HFFc6 (cell line): ENCODE results near the gene KATNIP. TPM values are rescaled to one million over a fixed set of nuclear protein-coding genes. Genes with fewer than 3 reads are reported as not detected.

ENCODE experiments used
- DNase-seq: peaks from one replicate; pipeline ENCODE4 v3.0.0-alpha.2; 2018
- H3K27ac Mint-ChIP-seq: 2 replicates; pipeline ENCODE4 v1.8.0; 2020; ENCODE audit warnings: mild to moderate bottlenecking, mixed read lengths
- H3K27me3 Mint-ChIP-seq: 2 replicates; pipeline ENCODE4 v1.8.0; 2021; ENCODE audit warnings: mild to moderate bottlenecking, moderate library complexity, mixed read lengths; ENCODE audit not compliant: insufficient read depth
- H3K36me3 Mint-ChIP-seq: 2 replicates; pipeline ENCODE4 v1.8.0; 2021; ENCODE audit warnings: low read depth, mixed read lengths
- H3K4me1 Mint-ChIP-seq: 2 replicates; pipeline ENCODE4 v1.8.0; 2020; ENCODE audit warnings: low read depth, mixed read lengths
- H3K4me3 Mint-ChIP-seq: 2 replicates; pipeline ENCODE4 v1.8.0; 2020; ENCODE audit warnings: mild to moderate bottlenecking, moderate library complexity, mixed read lengths
- H3K9me3 Mint-ChIP-seq: 2 replicates; pipeline ENCODE4 v1.8.0; 2020; ENCODE audit warnings: mild to moderate bottlenecking, mixed read lengths
- CTCF ChIP-seq: fragments of 200-600 bp; sonication (generic); IDR thresholded peaks from 2 replicates; pipeline ENCODE4 v1.5.0; 2021; ENCODE audit warnings: antibody characterized with exemption, mild to moderate bottlenecking
- total RNA-seq, 6 experiments: library from RNA; stranded (reverse); fragmentation: NEBNext Ultra II Directional; extraction: Animal tissue kit (Norgen Biotek cat#: 25700); gene quantifications; 2 replicates in 1 of 6; 3 replicates in 5 of 6; pipeline ENCODE4 v1.2.3, GENCODE V29; 2021

Gene KATNIP
- total RNA-seq, 6 experiments from 2014 or later = 18.6 to 24.1 (median 19.9) TPM

- Mint-ChIP-seq H3K27ac (no peak overlapping the region), H3K36me3 (peaks cover 42% of the 10 kb centered on the region), H3K4me3 (no peak overlapping the region), H3K27me3 (peaks cover 8% of the 10 kb centered on the region), H3K4me1 (peaks cover 11% of the 10 kb centered on the region; the same call in 1 of the 2 replicates), H3K9me3 (no peaks in the 10 kb centered on the region)
- no peak for TF ChIP-seq CTCF
- no peak for DNase-seq
Measured at GRCh38 chr16:27517664-27518063, 32.3 kb upstream of the KATNIP start.

GRCh38 chr16:27518226-27518625, 31.7 kb upstream of the KATNIP start:
- no peak for TF ChIP-seq CTCF
- H3K36me3 Mint-ChIP-seq = peaks cover 41% of the 10 kb centered on the region
- H3K27me3 Mint-ChIP-seq = peaks cover 10% of the 10 kb centered on the region
- H3K27ac Mint-ChIP-seq = no peak overlapping the region
- H3K9me3 Mint-ChIP-seq = no peaks in the 10 kb centered on the region
- peaks cover 11% of the 10 kb centered on the region; the same call in 1 of the 2 replicates for H3K4me1 Mint-ChIP-seq
- no peak overlapping the region for H3K4me3 Mint-ChIP-seq
- no peak for DNase-seq

GRCh38 chr16:27520982-27521673, 28.8 kb upstream of the KATNIP start:
- no peak overlapping the region for H3K4me3 Mint-ChIP-seq
- no peak overlapping the region for H3K27ac Mint-ChIP-seq
- H3K36me3 Mint-ChIP-seq = peaks cover 29% of the 10 kb centered on the region
- no peak for TF ChIP-seq CTCF
- no peaks in the 10 kb centered on the region for H3K9me3 Mint-ChIP-seq
- peaks cover 10% of the 10 kb centered on the region for H3K27me3 Mint-ChIP-seq
- DNase-seq = no peak
- H3K4me1 Mint-ChIP-seq = peaks cover 11% of the 10 kb centered on the region; the same call in 1 of the 2 replicates

- no peak for TF ChIP-seq CTCF
- no peaks in the 10 kb centered on the region for H3K9me3 Mint-ChIP-seq
- DNase-seq = no peak
- no peak overlapping the region for H3K27ac Mint-ChIP-seq
- H3K4me3 Mint-ChIP-seq = no peak overlapping the region
- H3K36me3 Mint-ChIP-seq = peaks cover 36% of the 10 kb centered on the region
- H3K27me3 Mint-ChIP-seq = peaks cover 10% of the 10 kb centered on the region
- H3K4me1 Mint-ChIP-seq = peaks cover 11% of the 10 kb centered on the region; the same call in 1 of the 2 replicates
Measured at GRCh38 chr16:27522173-27522707, 27.7 kb upstream of the KATNIP start.

- Mint-ChIP-seq H3K27me3 (peaks cover 9% of the 10 kb centered on the region), H3K27ac (no peak overlapping the region), H3K4me3 (no peak overlapping the region), H3K36me3 (peaks cover 64% of the 10 kb centered on the region), H3K4me1 (peaks cover 35% of the 10 kb centered on the region), H3K9me3 (no peaks in the 10 kb centered on the region)
- no peak for TF ChIP-seq CTCF
- no peak for DNase-seq
Measured at GRCh38 chr16:27526180-27526579, 23.8 kb upstream of the KATNIP start.
